ENCODE measurements around the gene DHCR24. TPM values are rescaled to one million over a fixed set of nuclear protein-coding genes. Genes with fewer than 3 reads are reported as not detected.

Gene DHCR24
- total and polyA plus RNA-seq, 10 donors = 7.0 to 370 (median 218) TPM

GRCh38 chr1:54800041-54800898 is 86.7 kb downstream of the DHCR24 start:
- H3K27ac ChIP-seq = peak overlapping the region in 5 of 8 donors; percentile 70 to 87 (median 80)
- H3K36me3 ChIP-seq = peaks cover 0 to 13% (median 0%) of the 10 kb centered on the region in 6 donors
- H3K27me3 ChIP-seq (replicated peaks in 1 of 7) = peaks cover 0 to 22% (median 15%) of the 10 kb centered on the region in 7 donors
- no peak for DNase-seq
- peaks cover 9 to 58% (median 39%) of the 10 kb centered on the region in 6 donors for H3K4me1 ChIP-seq
- peak overlapping the region; percentile 41 to 85 (median 58) for H3K4me3 ChIP-seq
- WGBS, 5 donors = 47 to 68% (median 49%) methylated on average over 27 to 39 of the region's 39 CpGs
- intact Hi-C loops (cut with DNase I; ENCODE audit: low total_unique reads) = loop anchor here (10.0 kb wide), 2 partner anchors 305 to 735 kb away; no protein-coding TSS in a partner anchor
- TF ChIP-seq CTCF (IDR thresholded peaks at IDR 0.05 in 8 of 11, conservative IDR thresholded peaks at IDR 0.05 in 3 of 11) (no peak), POLR2AphosphoS5 (IDR thresholded peaks at IDR 0.05) (no peak), POLR2A (IDR thresholded peaks at IDR 0.05) (no peak)
- no peaks in the 10 kb centered on the region for H3K9me3 ChIP-seq

Other genes with a start within 250 kb of the DHCR24 start
- gene MROH7, start 245.4 kb downstream of the DHCR24 start, total RNA-seq = 1 to 10 TPM; 1.1 to 3.6 (median 1.6) TPM
- 1 to 10 TPM in 1 of 3 donors, under 1 TPM in 2; 0.36 to 1.2 (median 0.58) TPM for gene MROH7, start 245.4 kb downstream of the DHCR24 start, polyA plus RNA-seq
- gene TTC4, start 171.3 kb downstream of the DHCR24 start, total RNA-seq = 10 to 100 TPM; 15.4 to 28.5 (median 17.3) TPM
- gene TTC4, start 171.3 kb downstream of the DHCR24 start, polyA plus RNA-seq = 10 to 100 TPM; 12.1 to 15.3 (median 13.3) TPM
- gene PARS2, start 122.7 kb downstream of the DHCR24 start, total RNA-seq = 1 to 10 TPM; 2.7 to 3.8 (median 3.4) TPM
- gene PARS2, start 122.7 kb downstream of the DHCR24 start, polyA plus RNA-seq = 1 to 10 TPM in 2 of 3 donors, under 1 TPM in 1; 0.96 to 2.1 (median 1.9) TPM
- 1 to 10 TPM; 2.7 to 6.4 (median 3.7) TPM for gene TTC22, start 85.9 kb downstream of the DHCR24 start, total RNA-seq
- 1 to 10 TPM in 2 of 3 donors, under 1 TPM in 1; 0.73 to 1.9 (median 1.1) TPM for gene TTC22, start 85.9 kb downstream of the DHCR24 start, polyA plus RNA-seq
- gene TMEM61, start 93.4 kb upstream of the DHCR24 start, total RNA-seq = 1 to 10 TPM in 2 of 7 donors, under 1 TPM in 2, not detected in 3; 0.44 to 2.1 (median 1.4) TPM
- gene TMEM61, start 93.4 kb upstream of the DHCR24 start, polyA plus RNA-seq = under 1 TPM in 1 of 3 donors, not detected in 2; 0.19 TPM
- under 1 TPM in 3 of 7 donors, not detected in 4; 0.09 to 0.20 (median 0.15) TPM for gene BSND, start 111.7 kb upstream of the DHCR24 start, total RNA-seq
- gene BSND, start 111.7 kb upstream of the DHCR24 start, polyA plus RNA-seq = under 1 TPM in 2 of 3 donors, not detected in 1; 0.02 to 0.03 TPM
- under 1 TPM in 5 of 7 donors, not detected in 2; 0.10 to 0.85 (median 0.18) TPM for gene PCSK9, start 152.4 kb upstream of the DHCR24 start, total RNA-seq
- gene PCSK9, start 152.4 kb upstream of the DHCR24 start, polyA plus RNA-seq = under 1 TPM in 2 of 3 donors, not detected in 1; 0.03 to 0.26 TPM

Data from spleen (tissue), 11 donors.